Activated T-helper 17 cell treated with anti-CD3 and anti-CD28 coated beads, Interleukin-2, amount 50 U/mL, for 72 hours (primary cell): ENCODE results near the gene HOXA4. TPM values are rescaled to one million over a fixed set of nuclear protein-coding genes. Genes with fewer than 3 reads are reported as not detected.

Source experiments
- ATAC-seq: fragments of 150-1000 bp; cut with Tn5 transposase; replicated peaks from 2 replicates; pipeline ENCODE4 v1.10.0; 2021; ENCODE audit warnings: mild to moderate bottlenecking, moderate library complexity
- H3K27ac Mint-ChIP-seq: one replicate; pipeline ENCODE4 v1.8.0; 2022; ENCODE audit warnings: mixed read lengths
- H3K27me3 Mint-ChIP-seq: one replicate; pipeline ENCODE4 v1.8.0; 2022; ENCODE audit warnings: mixed read lengths
- H3K36me3 Mint-ChIP-seq: one replicate; pipeline ENCODE4 v1.8.0; 2022; ENCODE audit warnings: low read depth, mild to moderate bottlenecking, mixed read lengths
- H3K4me1 Mint-ChIP-seq: one replicate; pipeline ENCODE4 v1.8.0; 2022; ENCODE audit warnings: mixed read lengths
- H3K4me3 Mint-ChIP-seq: one replicate; pipeline ENCODE4 v1.8.0; 2022; ENCODE audit warnings: mild to moderate bottlenecking, mixed read lengths
- H3K9me3 Mint-ChIP-seq: one replicate; pipeline ENCODE4 v1.8.0; 2022; ENCODE audit warnings: mixed read lengths
- total RNA-seq, 2 donors: library from RNA; stranded (reverse); gene quantifications; one replicate each; pipeline ENCODE4 v1.2.3, GENCODE V29; 2022

The HOXA4 gene
- total RNA-seq, 2 donors from 2014 or later = 0.26 TPM; not detected in 1

DNA sequence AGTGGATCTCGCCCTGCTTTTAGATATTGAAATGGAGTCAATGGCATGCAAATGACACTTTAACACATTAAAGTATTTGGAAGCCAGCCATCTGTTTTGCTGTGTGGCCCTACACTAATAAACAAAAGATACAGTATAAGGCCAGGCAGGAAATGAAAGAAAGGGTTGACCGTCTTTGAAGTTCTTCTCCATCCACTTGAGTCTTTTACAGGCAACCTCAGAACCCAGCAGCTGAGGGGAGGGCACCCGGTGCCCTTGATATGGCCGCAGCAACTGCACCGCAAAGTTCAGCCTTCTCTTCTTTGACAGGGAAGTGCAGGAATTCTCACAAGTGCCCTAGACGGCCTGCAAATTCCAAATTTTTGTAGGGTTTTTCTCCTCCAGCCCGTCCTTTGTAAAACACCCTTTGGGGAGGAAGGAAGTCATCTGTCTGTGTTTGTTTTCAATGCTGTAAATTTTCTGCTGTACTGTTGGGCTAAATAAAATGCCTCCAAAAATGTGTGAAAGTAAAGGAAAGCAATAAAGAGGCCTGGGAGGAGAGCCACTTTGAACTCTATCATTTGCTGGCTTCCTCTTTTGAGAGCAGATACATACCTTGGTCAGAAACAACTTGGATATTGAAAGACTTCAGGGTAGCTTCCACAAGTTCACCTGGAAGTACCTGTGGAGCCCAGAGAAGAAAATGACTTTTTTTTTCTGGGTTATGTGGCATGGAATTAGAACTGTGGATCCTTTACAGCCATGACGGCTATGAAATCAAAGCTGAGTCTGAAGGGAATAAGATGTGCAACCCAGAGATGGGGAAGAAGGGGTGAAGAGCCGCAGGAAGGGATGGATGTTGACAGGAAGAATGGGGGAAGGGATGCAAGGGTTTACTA lies 38.4 kb downstream of the HOXA4 start:
- H3K9me3 Mint-ChIP-seq = no peaks in the 10 kb centered on the region
- no peak overlapping the region for H3K27ac Mint-ChIP-seq
- H3K4me1 Mint-ChIP-seq = peaks cover 2% of the 10 kb centered on the region
- H3K36me3 Mint-ChIP-seq = peaks cover 6% of the 10 kb centered on the region
- no peak overlapping the region for H3K4me3 Mint-ChIP-seq
- ATAC-seq = no peak
- H3K27me3 Mint-ChIP-seq = peaks cover 80% of the 10 kb centered on the region

DNA sequence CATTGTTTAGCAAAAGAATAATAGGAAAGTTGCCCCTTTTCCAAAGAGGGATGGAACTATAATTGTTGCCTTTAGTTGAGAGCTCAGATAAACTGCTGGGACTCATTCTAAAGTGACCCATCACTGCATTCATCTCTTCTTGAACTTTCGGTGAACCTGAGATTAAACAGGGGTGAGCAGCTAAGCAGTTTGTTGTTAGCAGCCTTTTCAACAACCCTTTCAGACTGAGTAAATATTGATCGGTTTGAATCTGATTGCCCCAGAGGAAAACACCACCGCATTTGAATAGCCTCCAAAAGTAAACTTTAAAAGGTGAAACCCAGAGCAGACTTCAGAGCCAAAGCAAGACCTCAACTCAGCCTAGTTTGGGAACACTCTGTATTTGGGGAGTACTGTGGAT lies 39.5 kb downstream of the HOXA4 start:
- peaks cover 81% of the 10 kb centered on the region for H3K27me3 Mint-ChIP-seq
- no peak for ATAC-seq
- no peaks in the 10 kb centered on the region for H3K9me3 Mint-ChIP-seq
- H3K27ac Mint-ChIP-seq = no peak overlapping the region
- no peaks in the 10 kb centered on the region for H3K4me1 Mint-ChIP-seq
- no peak overlapping the region for H3K4me3 Mint-ChIP-seq
- H3K36me3 Mint-ChIP-seq = peaks cover 7% of the 10 kb centered on the region

DNA sequence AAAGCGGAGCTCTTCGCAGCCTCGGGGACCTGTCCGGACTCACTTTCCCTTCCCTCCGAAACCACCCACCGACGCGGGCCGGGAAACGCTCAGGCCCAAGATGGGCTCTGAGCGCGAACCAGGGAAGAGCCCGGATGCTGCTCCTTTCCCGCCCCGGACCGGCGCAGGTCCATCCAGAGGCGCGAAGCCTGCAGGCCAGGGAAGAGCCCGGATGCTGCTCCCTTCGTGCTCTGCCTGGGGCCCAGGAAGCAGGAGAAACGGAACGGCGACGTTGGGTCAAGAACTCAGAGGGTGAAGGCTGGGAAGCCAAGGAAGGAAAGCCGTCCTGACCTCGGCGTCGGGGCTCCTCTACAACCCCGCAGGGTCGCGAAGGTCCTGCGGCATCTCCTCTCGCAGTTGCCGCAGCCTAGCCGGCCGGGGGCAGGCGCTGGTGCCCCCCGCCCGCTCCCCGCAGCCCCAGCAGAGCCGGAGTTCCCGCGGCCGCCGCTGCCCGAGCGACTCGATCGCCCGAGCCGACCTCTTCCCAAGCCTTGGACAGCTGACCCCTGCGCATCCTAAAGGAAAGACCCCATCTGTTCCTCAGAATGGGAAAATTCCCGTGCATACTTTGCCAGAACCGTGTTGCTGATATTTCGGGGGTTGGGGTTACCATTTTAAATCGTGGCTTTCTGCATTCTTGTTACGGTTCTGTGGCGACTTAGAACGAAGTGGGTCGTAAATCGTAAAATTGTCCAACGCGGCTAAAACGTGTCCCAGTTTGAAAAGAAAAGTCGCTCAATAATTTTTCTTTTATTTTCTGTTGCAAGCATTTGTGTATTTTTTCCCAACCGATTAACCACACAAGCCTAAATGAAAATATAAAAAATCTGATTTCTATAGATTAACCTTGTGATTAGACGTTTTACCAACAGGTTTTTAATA lies 42.3 kb downstream of the HOXA4 start:
- no peaks in the 10 kb centered on the region for H3K9me3 Mint-ChIP-seq

DNA sequence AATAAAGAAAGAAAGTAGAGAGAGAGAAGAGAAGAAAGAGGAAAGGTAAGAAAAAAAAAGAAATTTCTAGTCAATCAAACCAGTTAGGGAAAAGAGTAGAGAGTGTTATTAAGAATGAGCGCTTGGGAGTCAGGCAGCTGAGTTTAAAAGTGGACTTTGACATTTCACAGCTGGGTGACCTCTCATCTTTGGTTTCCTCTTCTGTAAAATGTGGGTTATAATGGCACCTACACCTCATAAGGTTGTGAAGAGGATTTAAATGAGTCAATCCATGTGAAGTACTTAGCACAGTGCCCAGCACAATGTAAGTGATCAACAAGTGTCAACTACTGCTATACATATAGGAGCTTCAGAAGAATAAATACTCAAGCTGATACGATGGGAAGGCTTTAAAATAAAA lies 46.9 kb downstream of the HOXA4 start:
- Mint-ChIP-seq H3K27ac (no peak overlapping the region), H3K4me1 (no peaks in the 10 kb centered on the region), H3K27me3 (peaks cover 21% of the 10 kb centered on the region), H3K4me3 (no peak overlapping the region), H3K9me3 (no peaks in the 10 kb centered on the region), H3K36me3 (peaks cover 7% of the 10 kb centered on the region)
- no peak for ATAC-seq

More for the DNA sequence above, 42.3 kb downstream of the HOXA4 start:
- H3K4me3 Mint-ChIP-seq = peak overlapping the region; percentile 25
- peaks cover 62% of the 10 kb centered on the region for H3K27me3 Mint-ChIP-seq
- H3K36me3 Mint-ChIP-seq = peaks cover 7% of the 10 kb centered on the region
- ATAC-seq = no peak
- no peak overlapping the region for H3K27ac Mint-ChIP-seq
- H3K4me1 Mint-ChIP-seq = no peaks in the 10 kb centered on the region

DNA sequence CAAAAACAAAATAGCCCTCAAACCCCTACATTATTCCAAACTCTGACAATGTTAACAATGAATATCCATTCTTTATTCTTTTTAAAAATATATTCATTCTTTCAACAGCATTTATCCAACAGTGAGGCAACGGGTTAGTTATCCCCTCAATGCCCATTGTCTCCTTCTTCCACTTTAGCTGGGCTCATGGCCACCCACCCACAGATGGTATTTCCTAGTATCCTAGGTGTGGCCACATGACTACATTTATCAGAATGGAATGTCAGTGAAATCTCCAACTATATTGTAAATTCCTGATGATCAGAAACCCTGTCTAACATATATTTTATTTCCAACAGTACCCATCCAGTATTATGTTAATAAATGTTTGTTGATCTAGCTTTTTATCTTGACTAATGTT lies 48.4 kb downstream of the HOXA4 start:
- no peak for ATAC-seq
- H3K4me3 Mint-ChIP-seq = no peak overlapping the region
- H3K4me1 Mint-ChIP-seq = no peaks in the 10 kb centered on the region
- peaks cover under 1% of the 10 kb centered on the region for H3K36me3 Mint-ChIP-seq
- H3K27me3 Mint-ChIP-seq = peaks cover 10% of the 10 kb centered on the region
- no peak overlapping the region for H3K27ac Mint-ChIP-seq
- no peaks in the 10 kb centered on the region for H3K9me3 Mint-ChIP-seq

DNA sequence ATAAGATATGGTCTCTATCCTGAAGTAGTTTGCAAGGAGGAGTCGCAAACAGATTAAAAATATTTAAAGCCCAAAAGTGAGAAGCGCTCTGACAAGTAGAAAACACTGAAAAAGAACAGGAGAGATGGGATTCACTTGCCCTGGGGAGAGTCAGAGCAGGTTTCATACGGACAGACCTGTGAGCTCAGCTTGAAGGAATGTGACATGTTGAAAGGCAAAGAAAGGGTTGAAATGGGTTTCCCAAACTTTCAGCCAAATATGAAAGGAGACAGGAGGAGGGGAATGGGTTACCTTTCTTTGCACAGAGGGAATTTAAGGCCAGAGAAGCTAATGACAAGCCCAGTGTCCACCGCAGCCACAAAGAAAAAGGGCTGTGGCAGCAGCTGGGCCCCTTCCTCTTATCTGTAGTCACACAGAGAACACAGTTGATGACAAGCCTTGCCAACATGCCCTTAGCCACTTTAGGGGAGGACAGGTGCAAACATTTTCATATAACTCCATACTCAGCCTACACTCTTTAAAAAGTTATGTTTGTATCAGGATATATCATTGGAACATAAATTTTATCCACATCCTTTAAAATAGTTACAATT lies 49.6 kb downstream of the HOXA4 start:
- ATAC-seq = no peak
- Mint-ChIP-seq H3K4me3 (no peak overlapping the region), H3K27ac (no peak overlapping the region), H3K9me3 (no peaks in the 10 kb centered on the region), H3K27me3 (peaks cover 9% of the 10 kb centered on the region), H3K36me3 (no peaks in the 10 kb centered on the region), H3K4me1 (no peaks in the 10 kb centered on the region)

DNA sequence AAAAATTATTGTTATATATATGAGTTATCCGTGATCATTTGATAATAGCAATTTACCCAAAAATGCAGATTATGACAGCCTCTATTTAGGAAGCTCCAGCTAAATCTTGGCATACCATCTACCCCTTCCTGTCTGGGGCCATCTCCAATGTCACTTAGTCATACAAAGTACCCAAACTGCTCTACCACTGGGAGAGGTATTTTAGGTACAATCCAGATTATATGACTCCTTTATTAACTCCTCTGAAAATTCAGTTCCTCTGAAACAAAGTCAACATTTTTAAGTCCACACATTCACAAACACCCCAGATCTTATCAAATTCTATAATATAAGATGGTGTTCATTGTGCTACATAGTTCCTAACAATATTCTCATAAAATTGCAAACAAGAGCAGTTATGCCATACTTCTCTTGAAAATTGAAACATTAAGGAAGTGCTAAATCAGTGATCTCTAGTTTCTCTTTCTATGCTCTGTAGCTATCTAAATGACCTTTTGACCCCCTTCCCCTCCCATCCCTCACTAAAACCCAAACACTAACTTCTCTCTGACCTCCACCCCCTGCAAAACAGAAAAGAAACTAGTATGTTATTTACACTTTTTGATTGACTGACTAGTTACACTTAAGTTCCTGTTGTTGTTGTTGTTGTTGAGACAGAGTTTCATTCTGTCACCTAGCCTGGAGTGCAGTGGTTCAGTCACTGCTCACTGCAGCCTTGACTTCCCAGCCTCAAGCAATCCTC lies 51.2 kb downstream of the HOXA4 start:
- no peaks in the 10 kb centered on the region for H3K36me3 Mint-ChIP-seq
- no peak for ATAC-seq
- peaks cover 9% of the 10 kb centered on the region for H3K27me3 Mint-ChIP-seq
- H3K9me3 Mint-ChIP-seq = no peaks in the 10 kb centered on the region
- no peak overlapping the region for H3K4me3 Mint-ChIP-seq
- H3K4me1 Mint-ChIP-seq = no peaks in the 10 kb centered on the region
- no peak overlapping the region for H3K27ac Mint-ChIP-seq

DNA sequence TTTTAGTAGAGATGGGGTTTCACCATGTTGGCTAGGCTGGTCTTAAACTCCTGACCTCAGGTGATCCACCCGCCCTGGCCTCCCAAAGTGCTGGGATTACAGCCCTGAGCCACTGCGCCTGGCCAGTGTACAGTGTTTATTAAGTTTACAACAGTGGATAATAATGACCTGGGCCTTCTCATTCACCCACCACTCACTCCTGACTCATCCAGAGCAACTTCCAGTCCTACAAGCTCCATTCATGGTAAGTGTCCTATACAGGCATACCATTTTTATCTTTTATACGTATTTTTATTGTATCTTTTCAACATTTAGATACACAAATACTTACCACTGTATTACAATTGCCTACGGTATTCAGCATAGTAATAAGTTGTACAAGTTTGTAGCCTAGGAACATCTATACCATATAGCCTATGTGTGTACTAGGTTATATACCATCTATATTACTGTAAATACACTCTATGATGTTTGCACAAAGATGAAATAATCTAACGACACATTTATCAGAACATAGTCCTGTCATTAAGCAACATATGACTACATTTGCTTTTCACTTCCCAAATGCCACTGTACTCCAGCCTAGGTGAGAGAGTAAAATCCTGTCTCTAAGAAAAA lies 51.8 kb downstream of the HOXA4 start:
- ATAC-seq = no peak
- Mint-ChIP-seq H3K27me3 (peaks cover 13% of the 10 kb centered on the region), H3K36me3 (no peaks in the 10 kb centered on the region)

More for the DNA sequence above, 51.8 kb downstream of the HOXA4 start:
- Mint-ChIP-seq H3K4me3 (no peak overlapping the region), H3K9me3 (no peaks in the 10 kb centered on the region), H3K27ac (no peak overlapping the region), H3K4me1 (no peaks in the 10 kb centered on the region)

Other genes starting within 250 kb of the HOXA4 start
- gene HOXA1, start 34.8 kb downstream of the HOXA4 start, total RNA-seq = under 1 TPM in 1 of 2 donors, not detected in 1; 0.39 TPM
- not detected for gene HOXA2, start 28.1 kb downstream of the HOXA4 start, total RNA-seq
- gene HOXA5, start 12.9 kb upstream of the HOXA4 start, total RNA-seq = not detected
- gene HOXA6, start 17.0 kb upstream of the HOXA4 start, total RNA-seq = not detected
- gene HOXA3, start 21.8 kb upstream of the HOXA4 start, total RNA-seq = not detected
- gene HOXA7, start 25.9 kb upstream of the HOXA4 start, total RNA-seq = not detected
- gene HOXA9, start 34.8 kb upstream of the HOXA4 start, total RNA-seq = not detected
- gene HOXA10, start 43.6 kb upstream of the HOXA4 start, total RNA-seq = not detected
- not detected for gene HOXA11, start 54.5 kb upstream of the HOXA4 start, total RNA-seq
- not detected for gene HOXA13, start 69.3 kb upstream of the HOXA4 start, total RNA-seq
- gene EVX1, start 112.0 kb upstream of the HOXA4 start, total RNA-seq = not detected